HEK293T (cell line): ENCODE data around the gene MS4A7.

Experiments used
- BHLHE40 ChIP-seq: fragments of 450-650 bp; IDR thresholded peaks from 2 replicates; pipeline ENCODE4 v1.6.1; 2016; ENCODE audit warnings: mild to moderate bottlenecking, moderate library complexity, borderline replicate concordance
- CTBP1 ChIP-seq: fragments of 450-650 bp; IDR thresholded peaks from 2 replicates; pipeline ENCODE4 v1.6.1; 2016; ENCODE audit warnings: borderline replicate concordance
- ELF4 ChIP-seq: fragments of 450-650 bp; IDR thresholded peaks from 2 replicates; pipeline ENCODE4 v1.6.1; 2017; ENCODE audit warnings: antibody characterized with exemption
- FOXA1 ChIP-seq: fragments of 450-650 bp; IDR thresholded peaks from 2 replicates; pipeline ENCODE4 v1.6.1; 2016; ENCODE audit warnings: mild to moderate bottlenecking
- FOXM1 ChIP-seq: fragments of 450-650 bp; IDR thresholded peaks from 2 replicates; pipeline ENCODE4 v1.6.1; 2017; ENCODE audit warnings: mild to moderate bottlenecking, borderline replicate concordance
- HDGF ChIP-seq: fragments of 450-650 bp; IDR thresholded peaks from 2 replicates; pipeline ENCODE4 v1.6.1; 2017; ENCODE audit warnings: antibody characterized with exemption, borderline replicate concordance
- NFRKB ChIP-seq: fragments of 450-650 bp; IDR thresholded peaks from 2 replicates; pipeline ENCODE4 v1.6.1; 2016; ENCODE audit warnings: mild to moderate bottlenecking, moderate library complexity
- PKNOX1 ChIP-seq: fragments of 450-650 bp; IDR thresholded peaks from 2 replicates; pipeline ENCODE4 v1.6.1; 2016
- SP1 ChIP-seq: fragments of 450-650 bp; IDR thresholded peaks from 2 replicates; pipeline ENCODE4 v1.6.1; 2017

- TF ChIP-seq FOXM1 (no peak), SP1 (no peak), ELF4 (no peak), FOXA1 (no peak), NFRKB (no peak), BHLHE40 (no peak), HDGF (no peak), CTBP1 (no peak), PKNOX1 (no peak)
Measured at GRCh38 chr11:60336767-60337391, 41.5 kb upstream of the MS4A7 start.
